A673 (cell line): ENCODE measurements around the gene OPRL1.
A peak's percentile ranks its signal among the peaks of the same experiment; 100 is the strongest.

Experiments
- CTCF ChIP-seq: fragments of 300-800, 200-600 bp; sonication (generic); conservative IDR thresholded peaks from 2 replicates; pipeline ENCODE4 v1.5.1; 2017; ENCODE audit warnings: low read depth, mild to moderate bottlenecking, antibody characterized with exemption, low read length, moderate library complexity, mixed read lengths
- EZH2 ChIP-seq: fragments of 200-600 bp; sonication (generic); IDR thresholded peaks from 2 replicates; pipeline ENCODE4 v1.6.1; 2017; ENCODE audit warnings: borderline replicate concordance, low read depth, mild to moderate bottlenecking, mixed read lengths, antibody characterized with exemption, low read length; ENCODE audit not compliant: poor library complexity, severe bottlenecking

DNA sequence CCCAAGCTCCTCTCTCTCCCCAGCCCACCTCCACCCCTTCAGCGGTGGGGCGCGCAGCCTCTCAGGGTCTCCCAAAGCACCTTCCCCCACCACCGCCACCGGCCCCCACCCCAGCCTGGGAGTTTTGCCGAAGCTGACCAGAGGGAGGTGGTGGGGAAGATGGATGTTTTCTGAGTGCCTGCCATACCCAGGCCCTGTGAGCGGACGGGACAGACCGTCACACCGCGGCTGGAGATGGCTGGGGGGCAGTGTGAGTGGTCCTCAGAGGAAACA, 38.2 kb upstream of the OPRL1 start:
- TF ChIP-seq CTCF (no peak), EZH2 (peak; percentile 2)
